GM12878 (cell line): ENCODE results near the gene GOPC. TPM values are rescaled to one million over a fixed set of nuclear protein-coding genes. Genes with fewer than 3 reads are reported as not detected.

ENCODE experiments used
- ATAC-seq: fragments of 200-7000 bp; cut with Tn5 transposase; 3 replicates; pipeline ENCODE4 v1.9.1; 2020; ENCODE audit warnings: mild to moderate bottlenecking, moderate library complexity
- BruUV-seq: library from RNA; stranded (reverse); fragments of 400-500 nt; replicated peaks from 2 replicates; lab custom pipeline; 2021; lab: Mats Ljungman, UMichigan
- CTCF ChIA-PET: fragments of 300-600 bp; sonication (Branson Sonifier 250); formaldehyde crosslinking; extraction: SDS; loops from one replicate; lab custom pipeline; 2021; ENCODE audit warnings: inconsistent platforms; lab: Yijun Ruan, JAX
- POLR2A ChIA-PET: fragments of 350-600 bp; formaldehyde crosslinking; extraction: SDS; loops from one replicate; lab custom pipeline; 2021; ENCODE audit warnings: inconsistent platforms; lab: Charles Lee
- RAD21 ChIA-PET: fragments of 300-600 bp; sonication (Branson Sonifier 250); formaldehyde crosslinking; loops from one replicate; lab custom pipeline; 2023; ENCODE audit warnings: antibody characterized with exemption; ENCODE audit not compliant: unreplicated experiment; lab: Charles Lee
- SMC1A ChIA-PET: fragments of 300-600 bp; sonication (Branson Sonifier 250); formaldehyde crosslinking; loops from one replicate; lab custom pipeline; 2023; ENCODE audit not compliant: unreplicated experiment, uncharacterized antibody; lab: Charles Lee
- DNase-seq: peaks from one replicate; pipeline ENCODE4 v3.0.0-alpha.2; 2011; ENCODE audit warnings: low read depth, low spot score
- FAIRE-seq: peaks from 3 replicates; lab custom pipeline; 2011; peaks lifted over from hg19 to GRCh38; lab: Jason Lieb, UNC
- H2AFZ ChIP-seq: 2 replicates; pipeline ENCODE4 v1.6.0; 2011; ENCODE audit warnings: low read depth, low read length, control low read depth; ENCODE audit not compliant: control insufficient read depth
- H3K27ac ChIP-seq: 2 replicates; pipeline ENCODE4 v1.5.1; 2011; ENCODE audit warnings: control low read depth; ENCODE audit not compliant: control insufficient read depth, insufficient read depth
- H3K27me3 ChIP-seq, 2 experiments: replicated peaks in 1 of 2; 2 replicates each; pipeline versions ENCODE4 v1.6.0 to v1.6.1; 2011; ENCODE audit warnings: low read length in 1 of 2; ENCODE audit not compliant: control insufficient read depth in 2 of 2, insufficient read depth in 2 of 2
- H3K36me3 ChIP-seq, 2 experiments: 2 replicates each; pipeline ENCODE4 v1.5.1; 2011; ENCODE audit warnings: low read length in 1 of 2; ENCODE audit not compliant: control insufficient read depth in 2 of 2, insufficient read depth in 2 of 2
- H3K4me1 ChIP-seq: 2 replicates; pipeline ENCODE4 v1.6.1; 2011; ENCODE audit warnings: mild to moderate bottlenecking, low read length, moderate library complexity, mixed read lengths; ENCODE audit not compliant: control insufficient read depth, insufficient read depth
- H3K4me2 ChIP-seq: 2 replicates; pipeline ENCODE4 v1.6.0; 2011; ENCODE audit warnings: control low read depth; ENCODE audit not compliant: control insufficient read depth, insufficient read depth
- H3K4me3 ChIP-seq: fragments of 200-600 bp; sonication (generic); 2 replicates; pipeline ENCODE4 v1.5.1; 2016
- H3K79me2 ChIP-seq: 2 replicates; pipeline ENCODE4 v1.6.0; 2011; ENCODE audit warnings: low read length; ENCODE audit not compliant: control insufficient read depth, insufficient read depth
- H3K9ac ChIP-seq: 2 replicates; pipeline ENCODE4 v1.8.0; 2011; ENCODE audit warnings: low read length, control low read depth, mixed read lengths; ENCODE audit not compliant: control insufficient read depth, insufficient read depth
- H3K9me3 ChIP-seq: replicated peaks from 3 replicates; pipeline ENCODE4 v1.5.1; 2011; ENCODE audit warnings: mild to moderate bottlenecking, low read length; ENCODE audit not compliant: control insufficient read depth, insufficient read depth
- H4K20me1 ChIP-seq: 2 replicates; pipeline ENCODE4 v1.6.0; 2011; ENCODE audit not compliant: control insufficient read depth, insufficient read depth
- ATF7 ChIP-seq: fragments of 450-650 bp; IDR thresholded peaks from 2 replicates; pipeline ENCODE4 v1.6.1; 2016; ENCODE audit warnings: low read depth, mild to moderate bottlenecking
- JUND ChIP-seq: IDR thresholded peaks from 2 replicates; pipeline ENCODE4 v1.6.1; 2012; ENCODE audit warnings: low read depth, mild to moderate bottlenecking, low read length, improper control_type of control experiment, moderate library complexity
- MEF2B ChIP-seq: fragments of 450-650 bp; IDR thresholded peaks from 2 replicates; pipeline ENCODE4 v1.6.1; 2018; ENCODE audit warnings: mild to moderate bottlenecking, moderate library complexity; ENCODE audit not compliant: partially characterized antibody, poor library complexity, severe bottlenecking
- NFYB ChIP-seq: IDR thresholded peaks from 2 replicates; pipeline ENCODE4 v1.6.1; 2011; ENCODE audit warnings: low read depth, mild to moderate bottlenecking, low read length, improper control_type of control experiment, moderate library complexity; ENCODE audit not compliant: insufficient read depth
- PML ChIP-seq: IDR thresholded peaks from 2 replicates; pipeline ENCODE4 v1.6.1; 2012; ENCODE audit warnings: low read length, inconsistent platforms
- TCF12 ChIP-seq: IDR thresholded peaks from 2 replicates; pipeline ENCODE4 v1.6.1; 2011; ENCODE audit warnings: low read depth, mild to moderate bottlenecking, low read length
- WGBS: methylation state at CpG from one replicate; pipeline ENCODE4 v1.1.6; 2016; ENCODE audit warnings: low lambda C conversion rate; ENCODE audit not compliant: insufficient replicate concordance, insufficient coverage; ENCODE audit errors: missing lambda C conversion rate; 5-methylcytosine and 5-hydroxymethylcytosine counted together
- in situ Hi-C: fragments of 300-500 bp; cut with MboI; formaldehyde crosslinking; loops from 9 replicates; pipeline ENCODE4 v1.14.3; 2018; ENCODE audit warnings: mixed read lengths
- intact Hi-C: fragments of 100-400 bp; cut with micrococcal nuclease; formaldehyde crosslinking; loops from one replicate; pipeline ENCODE4 v1.14.2; 2022; ENCODE audit not compliant: unreplicated experiment
- polyA plus RNA-seq, 11 experiments: library from polyadenylated mRNA; depleted of rRNA in 4 of 11; unstranded in 6 of 11; stranded (reverse) in 5 of 11; fragments of >200 nt; fragmentation: Nextera tagmentation in 4 of 11; fragmentation: Illumina TruSeq in 1 of 11; extraction: Ambion mirVana in 4 of 11; extraction: Trizol in 1 of 11; gene quantifications; 1 replicate in 1 of 11; 2 replicates in 10 of 11; pipeline versions ENCODE4 v1.2.1 to v1.2.3, GENCODE V29; 2011 to 2016; ENCODE audit warnings: inconsistent platforms in 2 of 11, missing spikeins in 2 of 11, low read depth in 1 of 11
- total RNA-seq, 4 experiments: library from RNA; depleted of rRNA in 3 of 4; stranded (reverse); fragments of >200 nt in 3 of 4; fragmentation: Illumina TruSeq in 1 of 4; extraction: Trizol in 1 of 4; gene quantifications; 2 replicates each; pipeline versions ENCODE4 v1.2.1 to v1.2.3, GENCODE V29; 2013 to 2021
- TF ChIP-seq, protein P1 (sequence below): fragments of 450-650 bp; IDR thresholded peaks from 2 replicates; pipeline ENCODE4 v1.6.1; 2017; ENCODE audit warnings: mild to moderate bottlenecking

Gene GOPC
- total and polyA plus RNA-seq, 10 of the 15 experiments (the other 5 are each of a cell fraction or from before 2014, with no cell fraction given), result 5.8 to 28.5 (median 18.0) TPM

DNA sequence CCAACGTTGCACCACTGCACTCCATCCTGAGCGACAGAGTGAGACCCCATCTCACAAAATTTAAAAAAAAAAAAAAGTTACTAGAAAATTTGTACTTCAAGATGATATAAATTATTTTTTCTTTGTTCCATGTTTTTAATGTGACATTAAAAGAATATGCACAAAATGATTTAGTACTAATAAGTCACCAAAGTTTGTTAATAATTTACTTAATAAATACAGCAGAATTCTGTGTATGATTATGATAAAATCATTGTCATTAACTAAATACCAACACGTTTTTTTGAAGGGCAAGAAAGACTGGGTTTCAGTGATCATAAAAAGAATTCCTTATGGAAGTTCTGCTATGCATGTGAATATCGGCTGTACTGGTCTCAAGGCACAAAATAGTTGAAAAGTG is 28.1 kb downstream of the GOPC start:
- ATAC-seq (no peak), DNase-seq (no peak)
- no peaks in the 10 kb centered on the region for H3K9me3 ChIP-seq
- intact Hi-C loops, result no loop called here
- in situ Hi-C loops, result no loop called here
- H3K36me3 ChIP-seq, result peaks cover 0 to 22% of the 10 kb centered on the region in 2 experiments; a peak in 3 of 4 replicates
- H4K20me1 ChIP-seq, result no peaks in the 10 kb centered on the region
- no peak overlapping the region for H3K4me2 ChIP-seq
- ChIA-PET SMC1A (interaction anchor here (1.3 kb wide), 1 partner anchor 39 kb away, joined by 5 read pairs; no protein-coding TSS in a partner anchor), CTCF (interaction anchor here (0.9 to 1.8 kb wide), 2 partner anchors 30 to 32 kb away, joined by 3 to 9 read pairs; no protein-coding TSS in a partner anchor), POLR2A (no interaction called here), RAD21 (no interaction called here)
- no peaks in the 10 kb centered on the region for H3K79me2 ChIP-seq
- no TSS peak for BruUV-seq
- H3K9ac ChIP-seq, result no peak overlapping the region
- no peak overlapping the region for H2AFZ ChIP-seq
- no peak overlapping the region for H3K4me3 ChIP-seq
- H3K27me3 ChIP-seq, result no peaks in the 10 kb centered on the region
- 69% methylated on average over 4 of the region's 4 CpGs for WGBS
- TF ChIP-seq JUND, result no peak
- no peak for TF ChIP-seq MEF2B
- TF ChIP-seq, protein P1, sequence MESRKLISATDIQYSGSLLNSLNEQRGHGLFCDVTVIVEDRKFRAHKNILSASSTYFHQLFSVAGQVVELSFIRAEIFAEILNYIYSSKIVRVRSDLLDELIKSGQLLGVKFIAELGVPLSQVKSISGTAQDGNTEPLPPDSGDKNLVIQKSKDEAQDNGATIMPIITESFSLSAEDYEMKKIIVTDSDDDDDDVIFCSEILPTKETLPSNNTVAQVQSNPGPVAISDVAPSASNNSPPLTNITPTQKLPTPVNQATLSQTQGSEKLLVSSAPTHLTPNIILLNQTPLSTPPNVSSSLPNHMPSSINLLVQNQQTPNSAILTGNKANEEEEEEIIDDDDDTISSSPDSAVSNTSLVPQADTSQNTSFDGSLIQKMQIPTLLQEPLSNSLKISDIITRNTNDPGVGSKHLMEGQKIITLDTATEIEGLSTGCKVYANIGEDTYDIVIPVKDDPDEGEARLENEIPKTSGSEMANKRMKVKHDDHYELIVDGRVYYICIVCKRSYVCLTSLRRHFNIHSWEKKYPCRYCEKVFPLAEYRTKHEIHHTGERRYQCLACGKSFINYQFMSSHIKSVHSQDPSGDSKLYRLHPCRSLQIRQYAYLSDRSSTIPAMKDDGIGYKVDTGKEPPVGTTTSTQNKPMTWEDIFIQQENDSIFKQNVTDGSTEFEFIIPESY, result no peak
- no peak for TF ChIP-seq PML
- TF ChIP-seq NFYB, result no peak
- no peak for TF ChIP-seq TCF12
- TF ChIP-seq ATF7, result no peak
- TF ChIP-seq, all 136 proteins: peak for 0
- no peak for FAIRE-seq
- Histone ChIP-seq H3K27ac (no peak overlapping the region), H3K4me1 (no peaks in the 10 kb centered on the region)
